ENCODE results near the gene C16orf96. TPM values are rescaled to one million over a fixed set of nuclear protein-coding genes. Genes with fewer than 3 reads are reported as not detected.

The C16orf96 gene
- total RNA-seq, 1 donor from 2014 or later: 0.11 TPM

GRCh38 chr16:4607841-4608703 is 51.9 kb downstream of the C16orf96 start:
- Histone ChIP-seq H3K79me2 (ENCODE audit: low read depth) (peaks cover 20% of the 10 kb centered on the region), H3K9me3 (ENCODE audit: low read depth) (no peaks in the 10 kb centered on the region), H3K27me3 (no peaks in the 10 kb centered on the region), H3K9ac (no peak overlapping the region), H4K20me1 (ENCODE audit: low read depth) (peaks cover 24% of the 10 kb centered on the region), H3K4me3 (no peak overlapping the region), H3K27ac (no peak overlapping the region), H3K4me2 (no peak overlapping the region), H3K4me1 (no peaks in the 10 kb centered on the region), H2AFZ (replicated peaks) (no peak overlapping the region), H3K36me3 (no peaks in the 10 kb centered on the region), H3F3A (ENCODE audit: low read depth) (no peaks in the 10 kb centered on the region)
- Mint-ChIP-seq H3K36me3 (no peaks in the 10 kb centered on the region), H3K4me3 (no peak overlapping the region), H3K9me3 (no peaks in the 10 kb centered on the region), H3K27me3 (ENCODE audit: insufficient read depth, low read depth) (peaks cover 7% of the 10 kb centered on the region), H3K27ac (no peak overlapping the region), H3K4me1 (peaks cover 2% of the 10 kb centered on the region)
- TF ChIP-seq EZH2 (IDR thresholded peaks at IDR 0.05) (no peak), EZH2phosphoT487 (IDR thresholded peaks at IDR 0.05) (no peak), CTCF (IDR thresholded peaks at IDR 0.05) (no peak)
- no peak for DNase-seq (ENCODE audit: low spot score)

DNA sequence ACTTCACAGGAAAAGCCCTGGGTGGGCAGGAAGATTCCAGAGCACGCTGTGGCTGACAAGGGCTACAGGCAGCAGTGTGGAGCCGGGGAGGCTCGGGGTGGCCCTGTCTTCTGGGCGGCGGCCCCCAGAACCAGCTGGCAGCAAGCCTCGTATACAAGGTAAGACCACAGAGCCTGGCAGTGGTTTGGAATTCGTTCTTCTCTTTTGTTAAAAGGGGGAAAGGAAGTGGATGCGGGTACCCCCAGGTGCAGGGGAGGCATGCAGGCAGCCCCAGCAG is 52.5 kb downstream of the C16orf96 start:
- Histone ChIP-seq H3K27ac (no peak overlapping the region), H3K9me3 (ENCODE audit: low read depth) (no peaks in the 10 kb centered on the region), H2AFZ (replicated peaks) (no peak overlapping the region), H3K79me2 (ENCODE audit: low read depth) (peaks cover 25% of the 10 kb centered on the region), H3K4me3 (no peak overlapping the region), H3K9ac (no peak overlapping the region), H3K4me2 (no peak overlapping the region), H4K20me1 (ENCODE audit: low read depth) (peaks cover 30% of the 10 kb centered on the region), H3F3A (ENCODE audit: low read depth) (no peaks in the 10 kb centered on the region), H3K4me1 (peaks cover 3% of the 10 kb centered on the region), H3K36me3 (no peaks in the 10 kb centered on the region), H3K27me3 (no peaks in the 10 kb centered on the region)
- Mint-ChIP-seq H3K9me3 (no peaks in the 10 kb centered on the region), H3K36me3 (no peaks in the 10 kb centered on the region), H3K4me3 (no peak overlapping the region), H3K4me1 (peaks cover 2% of the 10 kb centered on the region), H3K27me3 (ENCODE audit: insufficient read depth, low read depth) (peaks cover 7% of the 10 kb centered on the region), H3K27ac (no peak overlapping the region)
- DNase-seq (ENCODE audit: low spot score): no peak
- TF ChIP-seq CTCF (IDR thresholded peaks at IDR 0.05) (no peak), EZH2phosphoT487 (IDR thresholded peaks at IDR 0.05) (no peak), EZH2 (IDR thresholded peaks at IDR 0.05) (no peak)

GRCh38 chr16:4609200-4610010 is 53.3 kb downstream of the C16orf96 start:
- TF ChIP-seq EZH2 (IDR thresholded peaks at IDR 0.05) (no peak), CTCF (IDR thresholded peaks at IDR 0.05) (no peak), EZH2phosphoT487 (IDR thresholded peaks at IDR 0.05) (no peak)
- Mint-ChIP-seq H3K9me3 (no peaks in the 10 kb centered on the region), H3K27ac (no peak overlapping the region), H3K36me3 (no peaks in the 10 kb centered on the region), H3K27me3 (ENCODE audit: insufficient read depth, low read depth) (peaks cover 7% of the 10 kb centered on the region), H3K4me1 (peaks cover 2% of the 10 kb centered on the region), H3K4me3 (no peak overlapping the region)
- no peak for DNase-seq (ENCODE audit: low spot score)
- no peak overlapping the region for H2AFZ ChIP-seq (replicated peaks)
- H3F3A ChIP-seq (ENCODE audit: low read depth): no peaks in the 10 kb centered on the region
- H4K20me1 ChIP-seq (ENCODE audit: low read depth): peaks cover 33% of the 10 kb centered on the region
- no peak overlapping the region for H3K9ac ChIP-seq
- no peak overlapping the region for H3K4me2 ChIP-seq
- H3K4me3 ChIP-seq: no peak overlapping the region
- H3K79me2 ChIP-seq (ENCODE audit: low read depth): peaks cover 31% of the 10 kb centered on the region
- H3K36me3 ChIP-seq: no peaks in the 10 kb centered on the region
- no peaks in the 10 kb centered on the region for H3K9me3 ChIP-seq (ENCODE audit: low read depth)
- H3K27ac ChIP-seq: no peak overlapping the region
- H3K27me3 ChIP-seq: no peaks in the 10 kb centered on the region
- H3K4me1 ChIP-seq: peaks cover 3% of the 10 kb centered on the region
